ENCODE data around the gene IGFBPL1.

- no peak for TF ChIP-seq CTCF (IDR thresholded peaks at IDR 0.05)
- TF ChIP-seq ZFX (IDR thresholded peaks at IDR 0.05; ENCODE audit: borderline replicate concordance) = no peak
These were observed 23.4 kb upstream of the IGFBPL1 start for GRCh38 chr9:38447703-38448102.
